Adipocyte (in vitro differentiated cells): ENCODE results near the gene ZNF883.

Source experiments
- DNase-seq: peaks from one replicate; pipeline ENCODE4 v3.0.0-alpha.2; 2015; ENCODE audit warnings: low read depth
- H3K27me3 ChIP-seq: replicated peaks from 2 replicates; pipeline ENCODE4 v1.7.0; 2013; ENCODE audit warnings: mild to moderate bottlenecking, low read length, moderate library complexity; ENCODE audit not compliant: control insufficient read depth, insufficient read depth
- H3K36me3 ChIP-seq: 2 replicates; pipeline ENCODE4 v1.7.0; 2013; ENCODE audit warnings: low read length, mild to moderate bottlenecking, moderate library complexity; ENCODE audit not compliant: control insufficient read depth, insufficient read depth, severe bottlenecking
- H3K4me1 ChIP-seq: 2 replicates; pipeline ENCODE4 v1.7.0; 2013; ENCODE audit warnings: mild to moderate bottlenecking, low read length, moderate library complexity; ENCODE audit not compliant: control insufficient read depth, insufficient read depth
- H3K4me3 ChIP-seq: 2 replicates; pipeline ENCODE4 v1.7.0; 2013; ENCODE audit warnings: mild to moderate bottlenecking, low read length, moderate library complexity
- H3K9ac ChIP-seq: 2 replicates; pipeline ENCODE4 v1.7.0; 2013; ENCODE audit warnings: mild to moderate bottlenecking, low read length, moderate library complexity
- H3K9me3 ChIP-seq: 2 replicates; pipeline ENCODE4 v1.7.0; 2013; ENCODE audit warnings: mild to moderate bottlenecking, low read length, moderate library complexity; ENCODE audit not compliant: control insufficient read depth

The ZNF883 gene

GRCh38 chr9:112917047-112917986 is 94.7 kb downstream of the ZNF883 start:
- no peak overlapping the region for H3K4me3 ChIP-seq
- no peak overlapping the region for H3K9ac ChIP-seq
- H3K4me1 ChIP-seq, result peaks cover 3% of the 10 kb centered on the region
- H3K9me3 ChIP-seq, result no peaks in the 10 kb centered on the region
- DNase-seq, result no peak
- no peaks in the 10 kb centered on the region for H3K36me3 ChIP-seq
- no peaks in the 10 kb centered on the region for H3K27me3 ChIP-seq

GRCh38 chr9:112914524-112914923 is 97.5 kb downstream of the ZNF883 start:
- DNase-seq, result no peak
- Histone ChIP-seq H3K27me3 (peaks cover 22% of the 10 kb centered on the region), H3K4me1 (no peaks in the 10 kb centered on the region), H3K4me3 (no peak overlapping the region), H3K9me3 (no peaks in the 10 kb centered on the region), H3K9ac (no peak overlapping the region), H3K36me3 (no peaks in the 10 kb centered on the region)

GRCh38 chr9:112913326-112913725 is 98.7 kb downstream of the ZNF883 start:
- Histone ChIP-seq H3K4me3 (no peak overlapping the region), H3K27me3 (peaks cover 25% of the 10 kb centered on the region), H3K9me3 (no peaks in the 10 kb centered on the region), H3K4me1 (no peaks in the 10 kb centered on the region), H3K9ac (no peak overlapping the region), H3K36me3 (no peaks in the 10 kb centered on the region)
- DNase-seq, result no peak

GRCh38 chr9:112912636-112913035 is 99.4 kb downstream of the ZNF883 start:
- peaks cover 25% of the 10 kb centered on the region for H3K27me3 ChIP-seq
- H3K36me3 ChIP-seq, result no peaks in the 10 kb centered on the region
- no peak overlapping the region for H3K4me3 ChIP-seq
- no peaks in the 10 kb centered on the region for H3K4me1 ChIP-seq
- DNase-seq, result no peak
- no peaks in the 10 kb centered on the region for H3K9me3 ChIP-seq
- H3K9ac ChIP-seq, result no peak overlapping the region

- Histone ChIP-seq H3K4me3 (no peak overlapping the region), H3K36me3 (no peaks in the 10 kb centered on the region), H3K27me3 (peaks cover 25% of the 10 kb centered on the region), H3K4me1 (no peaks in the 10 kb centered on the region), H3K9me3 (no peaks in the 10 kb centered on the region), H3K9ac (no peak overlapping the region)
- DNase-seq, result no peak
These were observed 100.3 kb downstream of the ZNF883 start for GRCh38 chr9:112911736-112912135.
